ENCODE data around the gene TARP.

TARP gene

GRCh38 chr7:38318803-38319416, 45.5 kb upstream of the TARP start:
- Mint-ChIP-seq H3K4me3 (no peak overlapping the region), H3K9me3 (no peaks in the 10 kb centered on the region), H3K27ac (peak overlapping the region in 1 of 3 donors; percentile 90), H3K27me3 (no peaks in the 10 kb centered on the region), H3K4me1 (peaks cover 0 to 27% (median 8%) of the 10 kb centered on the region in 4 donors), H3K36me3 (no peaks in the 10 kb centered on the region)
- DNase-seq (peak in 1 of 3 donors; percentile 51), ATAC-seq (ENCODE audit: low read depth in 2 of 2) (peak in 1 of 2 donors; percentile 39)
- no peak overlapping the region for H3K4me3 ChIP-seq (ENCODE audit: low read depth, low read length)
- H3K27ac ChIP-seq (ENCODE audit: insufficient read depth, low read length, poor library complexity, severe bottlenecking) = no peak overlapping the region
- no peaks in the 10 kb centered on the region for H3K36me3 ChIP-seq (ENCODE audit: control insufficient read depth, insufficient read depth, low read length)
- H3K4me1 ChIP-seq (ENCODE audit: control insufficient read depth, insufficient read depth, low read length, poor library complexity, severe bottlenecking) = no peaks in the 10 kb centered on the region
- H3K27me3 ChIP-seq (ENCODE audit: control insufficient read depth, insufficient read depth, low read length) = no peaks in the 10 kb centered on the region
- H3K9me3 ChIP-seq (ENCODE audit: control insufficient read depth in 2 of 2, low read length in 2 of 2) = no peaks in the 10 kb centered on the region

GRCh38 chr7:38318241-38318640, 44.8 kb upstream of the TARP start:
- DNase-seq (no peak), ATAC-seq (ENCODE audit: low read depth in 2 of 2) (no peak)
- H3K36me3 ChIP-seq (ENCODE audit: control insufficient read depth, insufficient read depth, low read length) = no peaks in the 10 kb centered on the region
- no peaks in the 10 kb centered on the region for H3K9me3 Mint-ChIP-seq
- H3K4me1 Mint-ChIP-seq = peaks cover 0 to 27% (median 8%) of the 10 kb centered on the region in 4 donors
- H3K27me3 Mint-ChIP-seq = no peaks in the 10 kb centered on the region
- peak overlapping the region in 3 of 4 donors; percentile 35 to 76 (median 55) for H3K4me3 Mint-ChIP-seq
- H3K27me3 ChIP-seq (ENCODE audit: control insufficient read depth, insufficient read depth, low read length) = no peaks in the 10 kb centered on the region
- peak overlapping the region in 1 of 3 donors; percentile 90 for H3K27ac Mint-ChIP-seq
- no peak overlapping the region for H3K4me3 ChIP-seq (ENCODE audit: low read depth, low read length)
- no peak overlapping the region for H3K27ac ChIP-seq (ENCODE audit: insufficient read depth, low read length, poor library complexity, severe bottlenecking)
- H3K9me3 ChIP-seq (ENCODE audit: control insufficient read depth in 2 of 2, low read length in 2 of 2) = no peaks in the 10 kb centered on the region
- H3K4me1 ChIP-seq (ENCODE audit: control insufficient read depth, insufficient read depth, low read length, poor library complexity, severe bottlenecking) = no peaks in the 10 kb centered on the region
- H3K36me3 Mint-ChIP-seq = no peaks in the 10 kb centered on the region

- Mint-ChIP-seq H3K4me3 (peak overlapping the region in 2 of 4 donors; percentile 17 to 76), H3K27ac (peak overlapping the region in 1 of 3 donors; percentile 74), H3K4me1 (peaks cover 0 to 31% (median 8%) of the 10 kb centered on the region in 4 donors), H3K9me3 (no peaks in the 10 kb centered on the region), H3K36me3 (no peaks in the 10 kb centered on the region), H3K27me3 (no peaks in the 10 kb centered on the region)
- no peaks in the 10 kb centered on the region for H3K4me1 ChIP-seq (ENCODE audit: control insufficient read depth, insufficient read depth, low read length, poor library complexity, severe bottlenecking)
- DNase-seq = no peak
- H3K4me3 ChIP-seq (ENCODE audit: low read depth, low read length) = no peak overlapping the region
- no peaks in the 10 kb centered on the region for H3K27me3 ChIP-seq (ENCODE audit: control insufficient read depth, insufficient read depth, low read length)
- no peaks in the 10 kb centered on the region for H3K36me3 ChIP-seq (ENCODE audit: control insufficient read depth, insufficient read depth, low read length)
- no peak overlapping the region for H3K27ac ChIP-seq (ENCODE audit: insufficient read depth, low read length, poor library complexity, severe bottlenecking)
- no peak for ATAC-seq (ENCODE audit: low read depth in 2 of 2)
- H3K9me3 ChIP-seq (ENCODE audit: control insufficient read depth in 2 of 2, low read length in 2 of 2) = no peaks in the 10 kb centered on the region
Observed at GRCh38 chr7:38317515-38317914, 44.1 kb upstream of the TARP start.

- ATAC-seq (ENCODE audit: low read depth in 2 of 2) (no peak), DNase-seq (no peak)
- Histone ChIP-seq H3K27ac (ENCODE audit: insufficient read depth, low read length, poor library complexity, severe bottlenecking) (no peak overlapping the region), H3K4me3 (ENCODE audit: low read depth, low read length) (no peak overlapping the region), H3K36me3 (ENCODE audit: control insufficient read depth, insufficient read depth, low read length) (no peaks in the 10 kb centered on the region), H3K9me3 (ENCODE audit: control insufficient read depth in 2 of 2, low read length in 2 of 2) (no peaks in the 10 kb centered on the region), H3K27me3 (ENCODE audit: control insufficient read depth, insufficient read depth, low read length) (no peaks in the 10 kb centered on the region), H3K4me1 (ENCODE audit: control insufficient read depth, insufficient read depth, low read length, poor library complexity, severe bottlenecking) (no peaks in the 10 kb centered on the region)
- Mint-ChIP-seq H3K27ac (no peak overlapping the region), H3K4me3 (no peak overlapping the region), H3K27me3 (no peaks in the 10 kb centered on the region), H3K9me3 (no peaks in the 10 kb centered on the region), H3K4me1 (peaks cover 0 to 32% (median 8%) of the 10 kb centered on the region in 4 donors), H3K36me3 (no peaks in the 10 kb centered on the region)
Observed at GRCh38 chr7:38316733-38317360, 43.4 kb upstream of the TARP start.

- H3K27ac Mint-ChIP-seq = no peak overlapping the region
- H3K9me3 Mint-ChIP-seq = no peaks in the 10 kb centered on the region
- H3K4me3 Mint-ChIP-seq = no peak overlapping the region
- no peaks in the 10 kb centered on the region for H3K9me3 ChIP-seq (ENCODE audit: control insufficient read depth in 2 of 2, low read length in 2 of 2)
- H3K27ac ChIP-seq (ENCODE audit: insufficient read depth, low read length, poor library complexity, severe bottlenecking) = no peak overlapping the region
- no peaks in the 10 kb centered on the region for H3K4me1 ChIP-seq (ENCODE audit: control insufficient read depth, insufficient read depth, low read length, poor library complexity, severe bottlenecking)
- H3K27me3 ChIP-seq (ENCODE audit: control insufficient read depth, insufficient read depth, low read length) = no peaks in the 10 kb centered on the region
- no peaks in the 10 kb centered on the region for H3K27me3 Mint-ChIP-seq
- H3K4me1 Mint-ChIP-seq = peaks cover 0 to 23% (median 5%) of the 10 kb centered on the region in 4 donors
- H3K36me3 ChIP-seq (ENCODE audit: control insufficient read depth, insufficient read depth, low read length) = no peaks in the 10 kb centered on the region
- DNase-seq = no peak
- no peak overlapping the region for H3K4me3 ChIP-seq (ENCODE audit: low read depth, low read length)
- ATAC-seq (ENCODE audit: low read depth in 2 of 2) = no peak
- no peaks in the 10 kb centered on the region for H3K36me3 Mint-ChIP-seq
Observed at GRCh38 chr7:38315410-38315809, 42.0 kb upstream of the TARP start.

GRCh38 chr7:38312821-38313220, 39.4 kb upstream of the TARP start:
- Histone ChIP-seq H3K4me1 (ENCODE audit: control insufficient read depth, insufficient read depth, low read length, poor library complexity, severe bottlenecking) (no peaks in the 10 kb centered on the region), H3K9me3 (ENCODE audit: control insufficient read depth in 2 of 2, low read length in 2 of 2) (no peaks in the 10 kb centered on the region), H3K27me3 (ENCODE audit: control insufficient read depth, insufficient read depth, low read length) (no peaks in the 10 kb centered on the region), H3K27ac (ENCODE audit: insufficient read depth, low read length, poor library complexity, severe bottlenecking) (no peak overlapping the region), H3K4me3 (ENCODE audit: low read depth, low read length) (no peak overlapping the region), H3K36me3 (ENCODE audit: control insufficient read depth, insufficient read depth, low read length) (no peaks in the 10 kb centered on the region)
- H3K4me3 Mint-ChIP-seq = no peak overlapping the region
- DNase-seq (no peak), ATAC-seq (ENCODE audit: low read depth in 2 of 2) (no peak)
- H3K27ac Mint-ChIP-seq = no peak overlapping the region
- H3K9me3 Mint-ChIP-seq = no peaks in the 10 kb centered on the region
- H3K27me3 Mint-ChIP-seq = no peaks in the 10 kb centered on the region
- H3K36me3 Mint-ChIP-seq = no peaks in the 10 kb centered on the region
- H3K4me1 Mint-ChIP-seq = peaks cover 0 to 19% (median 0%) of the 10 kb centered on the region in 4 donors

GRCh38 chr7:38311329-38311937, 38.0 kb upstream of the TARP start:
- no peak for ATAC-seq (ENCODE audit: low read depth in 2 of 2)
- no peak overlapping the region for H3K27ac ChIP-seq (ENCODE audit: insufficient read depth, low read length, poor library complexity, severe bottlenecking)

More at GRCh38 chr7:38311329-38311937, 38.0 kb upstream of the TARP start:
- H3K9me3 Mint-ChIP-seq = no peaks in the 10 kb centered on the region
- H3K4me3 Mint-ChIP-seq = peak overlapping the region; percentile 49 to 86 (median 74)
- H3K4me1 Mint-ChIP-seq = peaks cover 0 to 24% (median 1%) of the 10 kb centered on the region in 4 donors
- no peaks in the 10 kb centered on the region for H3K36me3 Mint-ChIP-seq
- Histone ChIP-seq H3K4me1 (ENCODE audit: control insufficient read depth, insufficient read depth, low read length, poor library complexity, severe bottlenecking) (no peaks in the 10 kb centered on the region), H3K9me3 (ENCODE audit: control insufficient read depth in 2 of 2, low read length in 2 of 2) (no peaks in the 10 kb centered on the region), H3K4me3 (ENCODE audit: low read depth, low read length) (peak overlapping the region; percentile 57), H3K36me3 (ENCODE audit: control insufficient read depth, insufficient read depth, low read length) (no peaks in the 10 kb centered on the region), H3K27me3 (ENCODE audit: control insufficient read depth, insufficient read depth, low read length) (no peaks in the 10 kb centered on the region)
- peak overlapping the region in 2 of 3 donors; percentile 15 to 56 for H3K27ac Mint-ChIP-seq
- no peaks in the 10 kb centered on the region for H3K27me3 Mint-ChIP-seq
- DNase-seq = peak in 1 of 3 donors; percentile 3
